GM12878 (cell line): ENCODE results near the gene ARAP2.

ENCODE experiments used
- CHD4 ChIP-seq: fragments of 200-600 bp; sonication (generic); IDR thresholded peaks from 2 replicates; pipeline ENCODE4 v1.6.1; 2016; ENCODE audit warnings: mild to moderate bottlenecking
- FOS ChIP-seq: IDR thresholded peaks from 3 replicates; pipeline ENCODE4 v1.6.1; 2011; ENCODE audit warnings: borderline replicate concordance; ENCODE audit not compliant: insufficient read length; ENCODE audit errors: extremely low read depth
- HCFC1 ChIP-seq: fragments of 150-350 bp; IDR thresholded peaks from 2 replicates; pipeline ENCODE4 v1.6.1; 2014; ENCODE audit warnings: low read length
- HDAC2 ChIP-seq: fragments of 200-600 bp; sonication (generic); IDR thresholded peaks from 2 replicates; pipeline ENCODE4 v1.6.1; 2017
- MXI1 ChIP-seq: fragments of 150-350 bp; IDR thresholded peaks from 2 replicates; pipeline ENCODE4 v1.6.1; 2011; ENCODE audit warnings: low read depth, mild to moderate bottlenecking, inconsistent platforms, low read length, improper control_type of control experiment
- POLR2A ChIP-seq: IDR thresholded peaks from 2 replicates; pipeline ENCODE4 v1.6.1; 2011; ENCODE audit warnings: low read depth, mild to moderate bottlenecking, low read length
- POLR2AphosphoS5 ChIP-seq: IDR thresholded peaks from 2 replicates; pipeline ENCODE4 v1.6.1; 2011; ENCODE audit warnings: mild to moderate bottlenecking, low read length, inconsistent platforms
- REST ChIP-seq: IDR thresholded peaks from 2 replicates; pipeline ENCODE4 v1.6.1; 2012; ENCODE audit warnings: mild to moderate bottlenecking, low read depth, low read length
- SP1 ChIP-seq: IDR thresholded peaks from one replicate; pipeline ENCODE4 v1.6.1; 2011; ENCODE audit warnings: low read depth, low read length
- USF2 ChIP-seq: IDR thresholded peaks from 2 replicates; pipeline ENCODE4 v1.6.1; 2011; ENCODE audit warnings: low read depth, low read length, improper control_type of control experiment, borderline replicate concordance

GRCh38 chr4:36269533-36270173, 25.3 kb upstream of the ARAP2 start:
- TF ChIP-seq POLR2AphosphoS5 (no peak), CHD4 (no peak), REST (no peak), POLR2A (no peak), HCFC1 (no peak), USF2 (no peak), FOS (no peak), SP1 (no peak), HDAC2 (no peak), MXI1 (no peak)
